ENCODE results near the gene IFNGR2.

IFNGR2 gene

DNA sequence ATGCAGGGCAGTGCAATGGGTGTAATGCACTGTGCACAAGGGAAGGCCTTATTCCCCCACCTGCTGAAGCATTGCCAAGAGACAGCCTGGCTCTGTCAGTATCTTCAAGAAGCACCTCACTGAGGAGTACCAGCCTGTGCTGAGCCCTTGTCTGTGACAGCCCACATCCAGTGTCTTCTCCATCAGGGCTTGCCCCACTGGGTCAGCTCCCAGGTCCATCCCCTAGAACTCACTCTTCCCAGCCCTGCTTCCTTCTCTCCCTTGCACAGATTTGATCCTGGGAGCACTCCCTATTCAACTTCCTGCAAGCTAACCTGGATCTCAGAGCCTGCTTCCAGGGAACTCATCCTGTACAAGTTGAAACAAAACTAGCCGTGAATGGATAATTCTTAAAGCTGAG lies 33.6 kb upstream of the IFNGR2 start:
- no peak for DNase-seq (ENCODE audit: low read depth)

DNA sequence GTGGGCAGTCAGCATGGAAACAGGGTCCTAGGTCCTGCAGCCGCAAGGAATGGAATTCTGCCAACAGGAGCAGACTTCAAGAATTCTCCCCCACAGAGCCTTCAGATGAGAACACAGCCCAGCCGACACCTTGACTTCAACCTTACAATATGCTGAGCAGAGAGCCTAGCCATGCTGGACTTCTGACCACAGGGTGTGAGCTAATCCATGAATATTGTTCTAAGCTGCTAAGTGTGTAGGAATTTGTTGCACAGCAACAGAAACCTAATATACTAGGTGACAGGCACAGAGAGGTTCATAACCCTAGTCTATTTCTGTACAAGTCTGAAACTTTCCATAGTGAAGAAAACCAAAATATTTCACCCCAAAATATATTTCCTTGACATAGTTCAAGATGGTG lies 32.9 kb upstream of the IFNGR2 start:
- TF ChIP-seq, protein P1, sequence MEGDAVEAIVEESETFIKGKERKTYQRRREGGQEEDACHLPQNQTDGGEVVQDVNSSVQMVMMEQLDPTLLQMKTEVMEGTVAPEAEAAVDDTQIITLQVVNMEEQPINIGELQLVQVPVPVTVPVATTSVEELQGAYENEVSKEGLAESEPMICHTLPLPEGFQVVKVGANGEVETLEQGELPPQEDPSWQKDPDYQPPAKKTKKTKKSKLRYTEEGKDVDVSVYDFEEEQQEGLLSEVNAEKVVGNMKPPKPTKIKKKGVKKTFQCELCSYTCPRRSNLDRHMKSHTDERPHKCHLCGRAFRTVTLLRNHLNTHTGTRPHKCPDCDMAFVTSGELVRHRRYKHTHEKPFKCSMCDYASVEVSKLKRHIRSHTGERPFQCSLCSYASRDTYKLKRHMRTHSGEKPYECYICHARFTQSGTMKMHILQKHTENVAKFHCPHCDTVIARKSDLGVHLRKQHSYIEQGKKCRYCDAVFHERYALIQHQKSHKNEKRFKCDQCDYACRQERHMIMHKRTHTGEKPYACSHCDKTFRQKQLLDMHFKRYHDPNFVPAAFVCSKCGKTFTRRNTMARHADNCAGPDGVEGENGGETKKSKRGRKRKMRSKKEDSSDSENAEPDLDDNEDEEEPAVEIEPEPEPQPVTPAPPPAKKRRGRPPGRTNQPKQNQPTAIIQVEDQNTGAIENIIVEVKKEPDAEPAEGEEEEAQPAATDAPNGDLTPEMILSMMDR (IDR thresholded peaks at IDR 0.05; ENCODE audit: control insufficient read depth, extremely low read depth, insufficient read depth) = no peak
- no peak overlapping the region for H3K4me3 ChIP-seq (ENCODE audit: low read depth, low read length)
- no peak for DNase-seq (ENCODE audit: low read depth)

More for the DNA sequence above, 33.6 kb upstream of the IFNGR2 start:
- H3K4me3 ChIP-seq (ENCODE audit: low read depth, low read length) = no peak overlapping the region
- TF ChIP-seq, protein P1 (IDR thresholded peaks at IDR 0.05; ENCODE audit: control insufficient read depth, extremely low read depth, insufficient read depth) = no peak

DNA sequence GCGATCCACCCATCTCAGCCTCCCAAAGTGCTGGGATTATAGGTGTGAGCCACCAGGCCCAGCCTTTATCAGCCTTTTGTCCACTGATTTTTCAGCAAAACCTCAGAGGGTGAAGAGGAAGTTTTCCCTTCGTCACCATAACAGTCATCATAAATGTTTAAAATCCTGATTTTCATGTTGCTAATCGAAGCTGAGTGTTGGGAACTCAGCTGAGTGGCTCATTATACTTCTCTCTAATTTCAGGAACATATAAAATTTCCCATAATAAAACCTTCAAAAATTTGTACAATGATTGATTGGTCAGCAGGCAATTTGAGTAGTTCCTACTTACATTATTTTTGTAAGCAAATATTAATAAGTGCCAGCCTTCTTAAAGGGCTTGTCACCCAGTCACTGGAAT lies 31.8 kb upstream of the IFNGR2 start:
- no peak for DNase-seq (ENCODE audit: low read depth)
- no peak overlapping the region for H3K4me3 ChIP-seq (ENCODE audit: low read depth, low read length)
- TF ChIP-seq, protein P1 (IDR thresholded peaks at IDR 0.05; ENCODE audit: control insufficient read depth, extremely low read depth, insufficient read depth) = no peak

DNA sequence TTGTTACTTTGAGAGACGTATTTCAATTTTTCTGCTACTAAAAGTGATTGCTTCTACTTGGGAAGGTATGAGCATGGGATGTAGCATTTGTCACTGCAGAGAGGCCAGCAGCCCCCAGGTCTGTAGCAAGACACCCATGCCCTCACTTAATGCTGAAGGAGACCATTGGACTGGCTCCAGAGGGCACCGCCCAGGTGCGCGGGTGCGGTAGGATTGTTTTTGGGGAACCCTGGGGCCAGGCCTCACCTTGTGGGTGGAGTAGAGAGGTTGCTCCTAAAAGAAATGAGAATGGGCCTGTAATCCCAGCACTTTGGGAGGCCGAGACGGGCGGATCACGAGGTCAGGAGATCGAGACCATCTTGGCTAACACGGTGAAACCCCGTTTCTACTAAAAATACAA lies 30.6 kb upstream of the IFNGR2 start:
- TF ChIP-seq, protein P1 (IDR thresholded peaks at IDR 0.05; ENCODE audit: control insufficient read depth, extremely low read depth, insufficient read depth) = no peak
- DNase-seq (ENCODE audit: low read depth) = no peak
- H3K4me3 ChIP-seq (ENCODE audit: low read depth, low read length) = no peak overlapping the region

DNA sequence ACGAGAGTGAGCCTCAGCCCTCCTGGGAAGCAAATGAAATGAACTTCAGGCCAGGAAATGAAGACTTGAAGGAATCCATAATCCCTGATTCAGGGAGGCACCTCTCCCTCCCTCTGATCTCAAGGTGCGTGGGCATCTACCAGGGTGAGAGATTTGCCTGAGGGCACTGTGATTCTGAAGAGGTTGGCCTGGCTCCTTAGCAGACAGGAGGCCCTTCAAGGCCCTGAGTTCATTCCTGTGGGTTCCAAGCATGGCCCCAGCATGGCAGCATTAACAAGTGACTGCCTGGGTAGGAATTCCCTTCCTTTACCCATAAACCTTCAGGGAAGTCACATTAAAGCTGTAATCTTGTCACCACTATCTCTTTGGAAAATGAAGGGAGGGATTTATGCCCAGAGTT lies 29.8 kb upstream of the IFNGR2 start:
- TF ChIP-seq, protein P1 (IDR thresholded peaks at IDR 0.05; ENCODE audit: control insufficient read depth, extremely low read depth, insufficient read depth) = no peak
- DNase-seq (ENCODE audit: low read depth) = no peak
- H3K4me3 ChIP-seq (ENCODE audit: low read depth, low read length) = no peak overlapping the region

DNA sequence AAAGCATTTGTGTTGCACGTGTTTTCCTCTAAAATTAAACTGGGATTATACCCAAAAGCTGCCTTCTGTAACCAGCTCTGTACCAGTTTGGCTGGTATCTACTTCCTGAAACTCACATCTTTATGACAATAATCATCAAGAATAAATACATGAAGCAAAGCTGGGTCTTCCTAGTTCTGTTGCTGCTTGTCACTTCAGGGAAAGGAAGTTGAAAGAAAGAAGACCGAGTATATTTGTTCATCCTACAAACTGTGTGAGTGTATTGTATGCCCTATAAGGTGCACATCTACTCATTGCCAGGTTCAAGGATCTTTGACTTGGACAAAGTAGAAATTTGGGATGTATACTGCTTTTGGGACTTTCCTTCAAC lies 29.1 kb upstream of the IFNGR2 start:
- DNase-seq (ENCODE audit: low read depth) = peak; percentile 33
- TF ChIP-seq, protein P1 (IDR thresholded peaks at IDR 0.05; ENCODE audit: control insufficient read depth, extremely low read depth, insufficient read depth) = no peak
- H3K4me3 ChIP-seq (ENCODE audit: low read depth, low read length) = no peak overlapping the region

DNA sequence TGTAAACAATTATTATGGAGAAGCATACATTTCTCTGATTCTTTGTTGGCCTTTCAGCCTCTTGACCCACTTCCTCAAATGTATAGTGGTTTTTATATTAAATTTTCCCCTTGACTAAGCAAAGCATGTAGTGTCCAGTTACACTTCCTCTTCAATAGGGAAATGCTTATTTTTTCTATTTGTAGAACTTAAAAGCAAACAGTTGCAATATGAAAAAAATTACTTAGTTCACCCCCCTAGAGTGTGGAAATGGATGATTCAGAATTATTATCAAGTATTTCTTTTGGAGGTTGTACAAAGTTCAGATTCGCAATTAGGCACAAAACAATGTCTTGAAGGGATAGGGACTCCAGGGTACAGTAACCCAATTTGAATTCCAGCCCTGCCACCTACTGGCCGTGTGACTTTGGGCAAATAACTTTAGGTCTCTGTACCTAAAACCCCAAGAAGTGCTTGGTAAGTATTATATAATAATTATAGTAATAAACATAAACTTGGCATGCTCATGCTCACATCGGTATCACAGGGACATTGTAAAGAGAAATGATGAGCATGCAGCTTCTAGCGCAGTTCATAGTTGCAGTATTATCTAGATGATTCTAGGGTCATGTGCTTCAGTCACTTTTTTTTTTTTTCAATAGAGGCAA lies 28.6 kb upstream of the IFNGR2 start:
- no peak overlapping the region for H3K4me3 ChIP-seq (ENCODE audit: low read depth, low read length)
- peak; percentile 35 for DNase-seq (ENCODE audit: low read depth)
- TF ChIP-seq, protein P1 (IDR thresholded peaks at IDR 0.05; ENCODE audit: control insufficient read depth, extremely low read depth, insufficient read depth) = peak; percentile 73

Data from LNCaP clone FGC (cell line).